HG02588 (cell line): Measurements from ENCODE around the gene CTTNBP2.
"Not testable (repeated sequence)": the region's sequence is repeated elsewhere in the genome, so short reads cannot be mapped to it uniquely, and the experiment has no call there.

Experiments
- ATAC-seq: cut with Tn5 transposase; IDR thresholded peaks from one replicate; pipeline ENCODE4 v1.9.1; 2021; ENCODE audit warnings: mild to moderate bottlenecking, moderate library complexity; ENCODE audit not compliant: unreplicated experiment

The CTTNBP2 gene

GRCh38 chr7:117750612-117751563, 122.4 kb downstream of the CTTNBP2 start:
- no peak for ATAC-seq

DNA sequence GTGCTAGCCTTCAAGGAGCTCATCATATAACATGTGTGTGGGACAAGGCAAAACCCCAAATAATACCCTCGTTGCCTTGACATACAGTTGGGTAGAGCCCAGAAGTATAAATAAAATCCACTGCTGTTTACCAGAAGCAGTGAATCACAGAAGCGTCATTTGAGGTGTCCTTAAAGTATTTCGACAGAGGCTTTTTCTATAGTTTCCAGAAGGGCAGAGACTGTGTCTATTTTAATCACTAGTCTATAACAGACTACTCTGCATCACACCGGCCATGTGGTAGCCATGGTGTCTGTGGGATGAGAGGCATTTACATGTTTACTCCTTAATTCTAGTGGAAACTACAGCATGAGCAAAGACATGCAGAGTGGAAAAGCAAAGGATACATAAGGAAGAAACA, 131.3 kb downstream of the CTTNBP2 start:
- no peak for ATAC-seq

- no peak for ATAC-seq
These were observed 134.2 kb downstream of the CTTNBP2 start for GRCh38 chr7:117739085-117739484.

DNA sequence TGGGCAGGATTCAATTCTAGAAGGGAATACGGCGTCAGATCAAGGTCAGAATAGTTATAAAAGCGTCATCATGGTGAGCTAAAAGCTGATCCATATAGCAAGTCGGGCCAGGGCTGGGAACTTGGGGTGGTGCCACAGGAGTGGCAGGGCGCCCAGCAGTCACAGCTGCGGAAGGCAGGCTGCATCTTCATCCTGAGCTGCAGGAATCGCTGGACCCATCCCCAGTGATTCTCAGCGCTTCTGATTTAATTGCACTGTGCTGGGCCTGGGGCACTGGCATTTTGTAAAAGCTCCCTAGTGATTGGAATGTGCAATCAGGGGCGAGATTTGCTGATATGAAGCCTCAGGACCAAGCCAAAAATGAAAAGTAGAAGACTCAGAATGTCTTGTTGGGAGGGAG, 135.3 kb downstream of the CTTNBP2 start:
- no peak for ATAC-seq

DNA sequence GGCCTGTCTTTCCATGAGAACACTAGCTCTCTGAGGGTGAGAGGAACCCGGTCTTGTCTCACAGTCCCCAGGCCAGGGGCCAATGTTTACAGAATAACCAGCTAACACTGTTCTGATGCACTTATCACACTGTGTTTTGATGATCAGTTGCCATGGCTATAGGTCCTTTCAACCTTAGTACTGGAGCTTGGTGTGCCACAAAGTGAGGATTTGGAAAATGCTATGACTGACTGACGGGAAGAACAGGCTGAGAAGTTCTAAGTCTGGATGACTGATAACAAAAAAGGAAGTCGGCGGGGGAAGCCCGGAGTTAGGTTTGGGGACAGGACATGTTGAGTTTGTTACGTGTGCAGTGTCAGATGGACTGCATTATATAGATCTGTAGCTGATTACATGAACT, 141.8 kb downstream of the CTTNBP2 start:
- peak; percentile 90 for ATAC-seq

DNA sequence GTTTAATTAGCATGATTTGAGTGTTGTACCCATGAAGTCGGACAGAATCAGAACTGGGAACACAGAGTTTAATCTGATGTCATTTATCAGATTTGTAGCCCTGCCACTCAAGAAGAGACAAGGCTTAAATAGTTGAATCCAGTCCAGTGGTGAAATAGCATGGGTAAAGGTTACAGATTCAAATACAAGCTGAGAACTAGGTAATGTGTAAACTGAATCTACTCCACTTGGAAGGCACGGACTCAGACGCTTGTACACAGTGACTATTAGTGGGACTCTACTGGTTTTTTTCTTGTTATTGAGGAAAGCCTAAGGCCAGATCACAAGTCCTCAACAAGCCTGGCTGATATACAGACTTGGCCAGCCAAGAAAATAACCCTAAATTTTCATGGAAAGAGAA, 142.9 kb downstream of the CTTNBP2 start:
- no peak for ATAC-seq

DNA sequence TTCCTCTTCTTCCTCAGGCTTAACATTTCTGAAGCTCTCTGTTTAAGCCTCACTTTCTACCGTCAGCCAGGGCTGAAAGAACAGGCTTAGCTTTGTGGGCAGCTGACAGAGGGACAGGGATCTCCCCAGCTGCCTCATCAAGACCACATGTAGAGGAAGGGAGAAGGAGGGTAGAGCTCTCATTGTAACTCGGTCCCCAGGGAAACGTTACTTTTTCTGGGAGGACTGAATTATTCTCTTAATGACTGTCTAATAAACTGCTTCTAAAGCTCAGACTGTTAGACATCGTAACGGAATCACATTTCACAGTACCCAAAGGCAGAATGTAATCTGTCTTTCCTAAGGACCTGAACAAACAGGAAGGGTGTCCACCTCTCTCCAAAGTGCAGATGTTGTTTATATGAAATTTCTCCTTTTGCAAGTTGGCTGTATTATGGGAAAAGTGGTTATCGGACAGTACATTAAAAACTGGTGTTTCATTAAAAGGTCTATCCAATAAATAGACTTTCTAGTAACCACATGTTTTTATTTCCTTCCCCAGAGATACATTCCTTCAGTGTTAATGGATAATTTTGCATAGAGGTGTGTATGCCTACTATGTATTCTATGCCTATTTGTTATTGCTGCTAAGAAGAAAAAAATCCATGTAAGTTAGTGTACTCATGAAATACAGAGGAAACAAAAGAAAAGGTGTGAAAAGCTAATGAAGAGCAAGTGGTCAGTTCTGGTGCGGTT, 144.2 kb downstream of the CTTNBP2 start:
- peak; percentile 58 for ATAC-seq

GRCh38 chr7:117724898-117725297, 148.3 kb downstream of the CTTNBP2 start:
- ATAC-seq: no peak

- no peak for ATAC-seq
These were observed 153.9 kb downstream of the CTTNBP2 start for GRCh38 chr7:117719377-117719776.

DNA sequence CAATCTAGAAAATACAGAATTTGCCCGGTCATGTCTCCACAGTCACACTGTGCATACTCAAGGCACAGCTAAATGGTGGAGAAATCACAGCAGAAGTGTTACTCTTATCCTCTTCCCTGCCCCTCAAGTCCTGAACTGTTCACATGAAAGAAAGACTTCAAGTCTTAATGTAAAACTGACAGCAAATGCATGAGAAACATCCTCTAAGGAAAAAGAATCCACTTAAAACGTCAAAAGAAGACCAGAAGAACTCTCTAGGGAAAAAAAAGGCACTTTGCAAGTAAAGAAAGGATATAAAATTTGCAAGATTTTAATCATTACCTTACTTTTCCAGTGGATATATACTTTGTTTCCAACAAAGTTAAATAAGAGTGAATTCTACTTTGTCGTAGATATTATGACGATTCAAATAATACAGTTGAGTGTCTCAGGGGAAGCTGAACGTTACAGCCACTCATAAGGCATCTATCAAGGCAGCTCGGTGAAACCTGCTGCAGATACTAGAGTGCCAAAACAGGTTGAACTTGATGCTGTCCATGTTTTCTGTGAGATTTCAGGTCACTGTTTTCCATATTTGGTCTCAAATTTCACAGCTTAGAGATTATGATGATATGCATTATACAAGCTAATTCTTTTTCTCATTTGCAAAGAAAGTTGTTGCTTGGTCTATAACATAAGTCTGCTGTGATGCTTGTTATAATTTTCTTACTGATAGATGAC, 155.0 kb downstream of the CTTNBP2 start:
- ATAC-seq: no peak

- ATAC-seq: no peak
These were observed 155.9 kb downstream of the CTTNBP2 start for GRCh38 chr7:117717357-117717756.

- no peak for ATAC-seq
These were observed 156.4 kb downstream of the CTTNBP2 start for GRCh38 chr7:117716707-117717299.

- peak; percentile 88 for ATAC-seq
These were observed 157.3 kb downstream of the CTTNBP2 start for GRCh38 chr7:117715784-117716445.

DNA sequence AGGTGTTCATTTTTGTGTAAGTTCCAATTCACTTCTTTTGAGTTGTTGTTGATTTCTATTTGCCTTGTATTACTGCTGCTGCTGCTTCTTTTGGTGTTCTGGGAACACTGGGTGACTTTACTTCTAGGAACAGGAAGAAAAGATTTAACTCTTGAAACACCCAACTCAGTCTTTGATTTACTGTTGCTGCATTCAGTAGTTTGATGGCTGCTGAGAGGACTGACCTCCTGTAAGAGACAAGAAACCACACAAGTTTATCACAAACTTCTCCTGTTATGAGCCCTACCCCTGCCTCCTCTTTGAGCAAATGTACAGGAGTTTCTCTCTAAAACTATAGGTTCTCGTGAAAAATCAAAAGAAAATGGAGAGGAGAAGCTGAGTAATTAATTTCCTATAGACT, 161.7 kb downstream of the CTTNBP2 start:
- no peak for ATAC-seq

- ATAC-seq: not testable (repeated sequence)
These were observed 165.1 kb downstream of the CTTNBP2 start for GRCh38 chr7:117708173-117708572.

DNA sequence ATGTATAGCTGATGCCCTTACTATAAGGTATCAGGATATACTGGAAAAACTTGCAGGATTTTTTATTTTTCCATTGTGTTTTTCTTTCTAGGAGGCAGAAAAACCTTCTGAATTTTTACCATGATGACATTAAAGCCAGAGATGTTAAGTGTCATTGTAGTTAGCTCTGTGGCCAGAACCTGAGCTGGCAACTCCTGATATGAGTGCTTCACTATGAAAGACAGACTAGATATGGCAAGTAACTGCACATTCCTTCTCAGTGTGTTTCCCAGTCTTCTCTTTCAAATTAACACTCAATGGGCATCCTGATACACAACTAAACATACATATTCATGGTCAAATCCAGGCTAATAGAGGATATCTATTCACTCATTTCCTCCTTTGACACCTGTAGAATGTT, 166.2 kb downstream of the CTTNBP2 start:
- ATAC-seq: no peak

DNA sequence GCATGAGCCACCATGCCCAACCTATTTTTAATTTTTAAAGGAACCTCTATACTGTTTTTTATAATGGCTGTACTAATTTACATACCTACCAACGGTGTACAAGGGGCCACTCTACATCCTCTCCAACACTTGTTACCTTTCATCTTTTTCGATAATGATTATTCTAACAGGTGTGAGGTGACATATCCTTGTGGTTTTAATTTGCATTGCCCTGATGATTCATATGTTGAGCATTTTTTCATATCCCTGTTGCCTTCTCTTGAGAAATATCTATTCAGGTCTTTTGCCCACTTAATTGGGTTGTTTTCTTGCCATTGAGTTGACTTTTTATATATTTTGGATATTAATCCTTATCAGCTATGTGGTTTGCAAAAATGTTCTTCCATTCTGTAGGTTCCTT, 167.0 kb downstream of the CTTNBP2 start:
- no peak for ATAC-seq

GRCh38 chr7:117705630-117706029, 167.6 kb downstream of the CTTNBP2 start:
- ATAC-seq: no peak

DNA sequence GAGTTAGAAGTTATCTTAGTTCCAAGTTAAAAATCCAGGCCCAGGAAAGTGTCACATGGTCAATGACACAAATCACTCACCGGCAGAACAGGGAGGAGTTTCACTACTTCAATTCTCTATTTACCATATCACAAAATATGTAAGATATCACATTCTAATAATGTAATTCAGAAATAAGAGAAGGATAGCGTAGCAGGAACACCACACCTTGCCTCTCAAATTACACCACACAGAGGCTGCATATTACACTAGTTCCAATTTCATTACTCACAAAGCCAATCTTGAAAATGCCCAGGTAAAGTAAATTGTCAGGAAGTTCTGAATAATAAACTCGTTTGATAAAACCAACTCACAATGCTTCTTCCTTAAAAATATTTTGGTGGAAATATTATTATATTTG, 169.2 kb downstream of the CTTNBP2 start:
- no peak for ATAC-seq

DNA sequence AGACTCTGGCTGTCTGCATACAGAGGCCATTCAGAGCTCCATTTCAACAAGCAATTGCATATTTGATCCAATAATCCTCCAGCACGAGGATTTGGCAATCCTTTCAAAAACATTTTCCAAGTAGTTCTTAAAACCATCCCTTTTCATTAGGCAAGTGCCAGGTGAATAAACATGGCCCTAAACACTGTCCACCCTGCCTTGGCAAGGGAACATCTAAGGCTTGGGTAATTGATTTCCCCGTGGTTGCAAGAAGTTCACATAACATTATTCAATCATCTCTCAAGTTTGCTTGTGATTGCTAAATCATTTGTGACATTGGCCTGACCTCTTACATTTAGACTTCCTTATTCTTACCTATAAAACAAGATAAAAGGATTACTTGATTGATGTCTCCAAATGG, 175.2 kb downstream of the CTTNBP2 start:
- no peak for ATAC-seq
